Lower leg skin (tissue), 3 donors: ENCODE measurements around the gene FCHSD1.

ENCODE experiments used
- POLR2A ChIP-seq, 2 donors: fragments of 450-650 bp; IDR thresholded peaks; one replicate each; pipeline ENCODE4 v1.6.1; 2016 to 2017; ENCODE audit warnings: antibody characterized with exemption in 2 of 2, mild to moderate bottlenecking in 1 of 2, moderate library complexity in 1 of 2
- TF ChIP-seq, protein P1 (sequence below), 3 donors: fragments of 450-650 bp; IDR thresholded peaks; one replicate each; pipeline ENCODE4 v1.5.1; 2016; ENCODE audit warnings: antibody characterized with exemption in 3 of 3, mild to moderate bottlenecking in 3 of 3, moderate library complexity in 2 of 3

DNA sequence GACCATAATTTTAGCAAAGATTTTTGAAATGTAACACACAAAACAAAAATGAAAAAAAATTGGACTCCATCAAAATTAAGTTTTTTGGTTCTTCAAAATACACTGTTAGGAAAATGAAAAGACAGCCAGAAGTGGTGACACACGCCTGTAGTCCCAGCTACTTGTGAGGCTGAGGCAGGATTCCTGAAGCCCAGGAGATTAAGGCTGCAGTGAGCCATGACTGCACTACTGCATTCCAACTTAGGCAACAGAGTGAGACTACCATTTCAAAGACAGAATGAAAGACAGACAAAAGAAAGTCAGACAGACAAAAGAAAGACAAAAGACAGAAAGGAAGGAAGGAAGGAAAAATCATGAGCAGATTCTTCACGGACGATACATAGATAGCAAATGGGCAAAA lies 39.9 kb downstream of the FCHSD1 start:
- TF ChIP-seq, protein P1, sequence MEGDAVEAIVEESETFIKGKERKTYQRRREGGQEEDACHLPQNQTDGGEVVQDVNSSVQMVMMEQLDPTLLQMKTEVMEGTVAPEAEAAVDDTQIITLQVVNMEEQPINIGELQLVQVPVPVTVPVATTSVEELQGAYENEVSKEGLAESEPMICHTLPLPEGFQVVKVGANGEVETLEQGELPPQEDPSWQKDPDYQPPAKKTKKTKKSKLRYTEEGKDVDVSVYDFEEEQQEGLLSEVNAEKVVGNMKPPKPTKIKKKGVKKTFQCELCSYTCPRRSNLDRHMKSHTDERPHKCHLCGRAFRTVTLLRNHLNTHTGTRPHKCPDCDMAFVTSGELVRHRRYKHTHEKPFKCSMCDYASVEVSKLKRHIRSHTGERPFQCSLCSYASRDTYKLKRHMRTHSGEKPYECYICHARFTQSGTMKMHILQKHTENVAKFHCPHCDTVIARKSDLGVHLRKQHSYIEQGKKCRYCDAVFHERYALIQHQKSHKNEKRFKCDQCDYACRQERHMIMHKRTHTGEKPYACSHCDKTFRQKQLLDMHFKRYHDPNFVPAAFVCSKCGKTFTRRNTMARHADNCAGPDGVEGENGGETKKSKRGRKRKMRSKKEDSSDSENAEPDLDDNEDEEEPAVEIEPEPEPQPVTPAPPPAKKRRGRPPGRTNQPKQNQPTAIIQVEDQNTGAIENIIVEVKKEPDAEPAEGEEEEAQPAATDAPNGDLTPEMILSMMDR (IDR thresholded peaks at IDR 0.05) = no peak
- TF ChIP-seq POLR2A (IDR thresholded peaks at IDR 0.05) = no peak
